Astrocyte of the spinal cord (primary cell): ENCODE results near the gene TYK2.
"Not testable (repeated sequence)": the region's sequence is repeated elsewhere in the genome, so short reads cannot be mapped to it uniquely, and the experiment has no call there.

Experiments
- DNase-seq: peaks from one replicate; pipeline ENCODE4 v3.0.0; 2011; ENCODE audit warnings: low read depth, low spot score
- H3K4me3 ChIP-seq: 2 replicates; pipeline ENCODE4 v1.5.1; 2011; ENCODE audit warnings: low read depth, mild to moderate bottlenecking, low read length, moderate library complexity
- CTCF ChIP-seq: IDR thresholded peaks from 2 replicates; pipeline ENCODE4 v1.5.1; 2012; ENCODE audit warnings: low read depth, mild to moderate bottlenecking, low read length, inconsistent platforms
- in situ Hi-C: cut with HindIII; loops from 2 replicates; pipeline ENCODE4 v1.10.0; 2017; ENCODE audit warnings: low sequenced_read_pairs

TYK2 gene

GRCh38 chr19:10339380-10339960, 40.9 kb downstream of the TYK2 start, which contains the start of gene ICAM3:
TSS of gene ICAM3 (minus strand) at chr19:10339624. CDS start at chr19:10339614, 10 bp downstream.
- no peak for DNase-seq
- in situ Hi-C loops, result no loop called here
- TF ChIP-seq CTCF, result no peak
- H3K4me3 ChIP-seq, result no peak within 1 kb of the TSS

- in situ Hi-C loops, result no loop called here
- no peak for TF ChIP-seq CTCF
- DNase-seq, result no peak
- H3K4me3 ChIP-seq, result no peak overlapping the region
These were observed 41.4 kb downstream of the TYK2 start for GRCh38 chr19:10338940-10339339.

- H3K4me3 ChIP-seq, DNase-seq, in situ Hi-C loops: not testable (repeated sequence)
These were observed 43.6 kb downstream of the TYK2 start for GRCh38 chr19:10336725-10337124.

DNA sequence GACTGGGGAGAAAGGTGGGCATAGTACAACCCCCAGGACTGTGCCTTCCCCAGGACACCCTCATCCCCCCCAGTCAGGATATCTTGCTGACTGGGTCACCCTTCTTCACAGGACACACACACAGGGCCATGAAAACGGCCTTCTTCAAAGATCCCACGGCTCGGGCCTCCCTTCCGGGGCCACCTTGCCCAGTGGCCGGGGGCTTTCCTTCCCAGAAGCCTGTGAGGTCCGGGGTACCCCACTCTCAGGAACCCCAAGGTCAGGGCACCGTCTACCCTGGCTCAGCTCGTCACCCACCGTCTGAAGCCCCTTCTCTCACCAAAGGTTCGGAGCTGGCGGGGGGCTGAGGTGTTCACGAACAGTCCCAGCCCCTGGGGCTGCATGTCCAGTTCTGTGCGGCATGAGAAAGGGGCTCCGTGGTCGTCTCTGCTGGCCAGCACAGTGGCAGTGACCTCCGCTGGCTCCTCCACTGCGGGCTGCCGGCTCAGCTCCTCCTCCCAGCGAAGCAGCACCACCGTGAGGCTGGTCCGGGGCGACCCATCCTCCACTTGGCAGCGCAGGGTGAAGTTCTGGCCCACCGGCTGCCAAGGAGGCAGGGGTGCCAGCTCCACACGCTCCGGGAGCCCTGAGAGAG, 44.9 kb downstream of the TYK2 start:
- no peak for TF ChIP-seq CTCF
- in situ Hi-C loops, result no loop called here
- no peak overlapping the region for H3K4me3 ChIP-seq
- no peak for DNase-seq

- DNase-seq, result peak; percentile 95
- in situ Hi-C loops, result no loop called here
- no peak for TF ChIP-seq CTCF
- H3K4me3 ChIP-seq, result peak overlapping the region; percentile 92
These were observed 45.6 kb downstream of the TYK2 start for GRCh38 chr19:10334588-10335351.

DNA sequence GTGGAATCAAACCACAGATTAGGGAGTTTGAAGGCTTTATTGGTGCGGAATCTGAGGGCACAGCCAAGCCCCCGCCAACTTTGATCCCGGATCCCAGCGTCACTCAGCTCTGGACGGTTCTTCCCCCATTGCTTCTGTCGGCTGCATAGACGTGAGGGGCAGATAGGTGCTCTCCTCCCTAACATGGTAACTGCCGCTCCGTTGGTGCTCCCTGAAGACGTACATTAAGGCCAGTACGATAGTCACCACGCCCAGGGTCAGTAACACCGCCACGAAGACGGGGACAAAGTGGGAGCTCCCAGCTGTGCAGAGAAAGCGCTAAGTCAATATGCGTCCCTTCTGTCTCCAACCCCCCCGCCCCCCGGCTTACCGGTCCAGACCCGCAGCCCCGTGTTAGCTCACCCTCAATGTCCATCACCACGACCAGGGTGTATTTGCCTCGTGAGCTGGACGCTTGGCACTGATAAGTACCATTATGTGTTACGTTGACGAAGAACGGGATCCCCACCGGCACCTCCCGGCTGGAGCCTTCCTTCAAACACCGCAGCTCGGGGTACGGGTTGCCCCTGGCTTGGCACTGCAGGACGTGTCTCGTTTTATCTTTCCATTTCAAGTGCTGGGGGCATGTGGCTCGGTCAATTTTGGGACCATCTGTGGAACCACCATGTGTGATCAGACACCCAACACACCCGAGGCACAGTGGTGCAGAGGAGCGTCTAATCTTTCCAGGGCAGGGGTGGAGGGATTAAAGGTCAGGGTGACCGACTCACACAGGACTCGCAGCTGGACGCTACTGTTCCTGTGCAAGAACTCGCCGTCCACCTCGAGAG, 46.4 kb downstream of the TYK2 start:
- peak overlapping the region; percentile 92 for H3K4me3 ChIP-seq
- TF ChIP-seq CTCF, result no peak
- in situ Hi-C loops, result no loop called here
- DNase-seq, result peak; percentile 7
